RWPE1 (cell line): ENCODE measurements around the gene STOML1.

ENCODE experiments used
- CTCF ChIA-PET: fragments of 350-600 bp; sonication (Branson Sonifier 250); formaldehyde crosslinking; extraction: SDS; loops from one replicate; lab custom pipeline; 2021; lab: Yijun Ruan, JAX
- POLR2A ChIA-PET: fragments of 400-600 bp; formaldehyde crosslinking; extraction: SDS; loops from one replicate; lab custom pipeline; 2020; ENCODE audit warnings: antibody characterized with exemption; ENCODE audit not compliant: low non-redundant PET; lab: Yijun Ruan, JAX
- DNase-seq: peaks from one replicate; pipeline ENCODE4 v3.0.0; 2012; ENCODE audit warnings: low spot score
- H3K27ac ChIP-seq: fragments of 450-650 bp; 2 replicates; pipeline ENCODE4 v1.5.1; 2017
- CTCF ChIP-seq: fragments of 450-650 bp; conservative IDR thresholded peaks from 2 replicates; pipeline ENCODE4 v1.5.1; 2017; ENCODE audit warnings: low read depth, mild to moderate bottlenecking

Gene STOML1

GRCh38 chr15:74032606-74033561, 40.8 kb upstream of the STOML1 start:
- DNase-seq = no peak

GRCh38 chr15:74032046-74032445, 40.0 kb upstream of the STOML1 start:
- ChIA-PET POLR2A (no interaction called here), CTCF (no interaction called here)
- DNase-seq = no peak
- no peak overlapping the region for H3K27ac ChIP-seq
- no peak for TF ChIP-seq CTCF

More at GRCh38 chr15:74032606-74033561, 40.8 kb upstream of the STOML1 start:
- H3K27ac ChIP-seq = no peak overlapping the region
- ChIA-PET CTCF (interaction anchor here (0.5 to 0.6 kb wide), 2 partner anchors 81 to 90 kb away, joined by 4 read pairs; no protein-coding TSS in a partner anchor), POLR2A (no interaction called here)
- TF ChIP-seq CTCF = no peak

GRCh38 chr15:74028646-74029045, 36.6 kb upstream of the STOML1 start:
- no peak for DNase-seq
- TF ChIP-seq CTCF = no peak
- no peak overlapping the region for H3K27ac ChIP-seq
- ChIA-PET POLR2A (no interaction called here), CTCF (interaction anchor here (1.5 kb wide), 2 partner anchors 19 to 56 kb away, joined by 6 to 8 read pairs; no protein-coding TSS in a partner anchor)

- TF ChIP-seq CTCF = no peak
- ChIA-PET POLR2A (no interaction called here), CTCF (interaction anchor here (0.6 to 1.5 kb wide), 2 partner anchors 55 to 118 kb away, joined by 4 to 8 read pairs; no protein-coding TSS in a partner anchor)
- no peak overlapping the region for H3K27ac ChIP-seq
- DNase-seq = no peak
Observed at GRCh38 chr15:74027688-74028087, 35.6 kb upstream of the STOML1 start.

GRCh38 chr15:74025436-74025835, 33.3 kb upstream of the STOML1 start:
- no peak for TF ChIP-seq CTCF
- ChIA-PET CTCF (no interaction called here), POLR2A (no interaction called here)
- H3K27ac ChIP-seq = no peak overlapping the region
- DNase-seq = no peak

- no peak for DNase-seq
- no peak for TF ChIP-seq CTCF
- no peak overlapping the region for H3K27ac ChIP-seq
- POLR2A ChIA-PET = no interaction called here
- CTCF ChIA-PET = interaction anchor here (0.7 to 1.0 kb wide), 2 partner anchors 25 to 52 kb away, joined by 3 read pairs; no protein-coding TSS in a partner anchor
Observed at GRCh38 chr15:74024687-74025086, 32.6 kb upstream of the STOML1 start.
